Prostate gland (tissue), 2 donors: Measurements from ENCODE around the gene NCL.

Source experiments
- CTCF ChIP-seq, 4 experiments: fragments of 200-600 bp in 2 of 4; fragments of 450-650 bp in 2 of 4; sonication (generic) in 2 of 4; IDR thresholded peaks; 1 replicate in 3 of 4; 2 replicates in 1 of 4; pipeline ENCODE4 v1.5.1; 2016 to 2019; ENCODE audit warnings: antibody characterized with exemption in 4 of 4, mild to moderate bottlenecking in 2 of 4, moderate library complexity in 2 of 4
- POLR2A ChIP-seq: fragments of 450-650 bp; IDR thresholded peaks from one replicate; pipeline ENCODE4 v1.6.1; 2016; ENCODE audit warnings: antibody characterized with exemption, mild to moderate bottlenecking
- POLR2AphosphoS5 ChIP-seq: sonication (generic); formaldehyde crosslinking; IDR thresholded peaks from one replicate; pipeline ENCODE4 v1.6.1; 2017; ENCODE audit warnings: antibody characterized with exemption

- TF ChIP-seq CTCF (IDR thresholded peaks at IDR 0.05) = no peak
- no peak for TF ChIP-seq POLR2A
- no peak for TF ChIP-seq POLR2AphosphoS5
These were observed 53.8 kb downstream of the NCL start for GRCh38 chr2:231410293-231411004.
